Activated CD8-positive, alpha-beta memory T cell treated with anti-CD3 and anti-CD28 coated beads for 24 hours (primary cell): ENCODE data around the gene GCK.
"Not testable (repeated sequence)": the region's sequence is repeated elsewhere in the genome, so short reads cannot be mapped to it uniquely, and the experiment has no call there.

Experiments used
- DNase-seq: peaks from one replicate; pipeline ENCODE4 v3.0.0-alpha.2; 2020

GCK gene

GRCh38 chr7:44200699-44201461 is 11.6 kb upstream of the GCK start, which contains the start of gene YKT6:
YKT6 (plus strand) TSS chr7:44200978; CDS start chr7:44201136, 158 bp downstream.
- peak; percentile 97 for DNase-seq

GRCh38 chr7:44200163-44200562 is 10.9 kb upstream of the GCK start:
- not testable (repeated sequence) for DNase-seq

- no peak for DNase-seq
These were observed 8.2 kb upstream of the GCK start for GRCh38 chr7:44197474-44197873.

- DNase-seq, result no peak
These were observed 7.2 kb upstream of the GCK start for GRCh38 chr7:44196450-44196872.

GRCh38 chr7:44195889-44196288 is 6.7 kb upstream of the GCK start:
- no peak for DNase-seq

- DNase-seq, result no peak
These were observed 5.4 kb upstream of the GCK start for GRCh38 chr7:44194562-44195145.

- DNase-seq, result no peak
These were observed 4.8 kb upstream of the GCK start for GRCh38 chr7:44194069-44194468.

GRCh38 chr7:44193011-44193802 is 4.0 kb upstream of the GCK start:
- DNase-seq, result no peak

- no peak for DNase-seq
These were observed 1.9 kb upstream of the GCK start for GRCh38 chr7:44191171-44191570.

GRCh38 chr7:44189993-44190872 is 994 bp upstream of the GCK start:
- no peak for DNase-seq

- no peak for DNase-seq
These were observed 586 bp downstream of the GCK start for GRCh38 chr7:44188480-44189225.

GRCh38 chr7:44187636-44188416 is 1.4 kb downstream of the GCK start:
- no peak for DNase-seq

GRCh38 chr7:44186736-44187135 is 2.5 kb downstream of the GCK start:
- no peak for DNase-seq

GRCh38 chr7:44185729-44186128 is 3.5 kb downstream of the GCK start:
- DNase-seq, result no peak

- DNase-seq, result no peak
These were observed 4.3 kb downstream of the GCK start for GRCh38 chr7:44184873-44185446.

- no peak for DNase-seq
These were observed 4.9 kb downstream of the GCK start for GRCh38 chr7:44184206-44184872.

GRCh38 chr7:44183386-44183785 is 5.9 kb downstream of the GCK start:
- DNase-seq, result no peak

GRCh38 chr7:44182827-44183226 is 6.4 kb downstream of the GCK start:
- DNase-seq, result no peak

- no peak for DNase-seq
These were observed 8.6 kb downstream of the GCK start for GRCh38 chr7:44180631-44181030.

- peak; percentile 47 for DNase-seq
These were observed 11.6 kb downstream of the GCK start for GRCh38 chr7:44177570-44178131.
